SIG-M5 treated with dmso at 0.1 percent for 504 hours (cell line): ENCODE data around the gene KIAA0319L.
"Not testable (repeated sequence)": the region's sequence is repeated elsewhere in the genome, so short reads cannot be mapped to it uniquely, and the experiment has no call there.

ENCODE experiments used
- DNase-seq: peaks from one replicate; lab custom pipeline; 2025; ENCODE audit not compliant: unreplicated experiment; lab: John Stamatoyannopoulos, UW

The KIAA0319L gene

DNA sequence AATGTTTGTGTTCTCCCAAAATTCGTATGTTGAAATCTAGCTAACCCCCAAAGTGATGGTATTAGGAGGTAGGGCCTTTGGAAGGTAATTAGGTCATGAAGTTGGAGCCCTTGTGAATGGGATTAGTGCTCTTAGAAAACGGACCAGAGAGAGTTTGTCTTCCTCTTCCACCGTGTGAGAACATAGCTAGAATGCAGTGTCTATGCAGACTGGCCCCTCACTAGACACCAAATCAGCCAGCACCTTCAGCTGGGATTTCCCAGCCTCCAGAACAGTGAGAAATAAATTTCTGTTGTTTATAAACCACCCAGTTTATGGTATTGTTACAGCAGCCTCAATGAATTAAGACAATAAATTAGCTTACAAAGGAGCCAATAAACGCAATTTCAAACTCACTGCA is 58.0 kb downstream of the KIAA0319L start:
- no peak for DNase-seq

DNA sequence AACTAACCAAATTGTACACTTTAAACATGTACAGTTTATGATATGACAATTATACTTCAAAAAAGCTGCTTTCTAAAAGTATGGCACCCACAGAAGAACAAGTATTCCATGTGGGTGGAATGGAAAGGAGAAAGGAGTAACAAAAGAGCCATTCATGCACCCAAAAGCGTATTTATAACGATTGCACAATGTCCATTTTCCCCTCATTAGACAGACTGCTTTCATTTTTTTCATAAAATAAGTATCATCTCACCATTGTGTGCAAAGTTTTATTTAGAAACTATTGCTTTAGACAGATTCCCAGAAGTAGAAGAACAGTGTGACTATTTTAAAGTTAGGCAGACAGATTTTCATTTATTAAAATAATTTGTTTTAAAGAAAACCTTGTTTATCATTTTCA is 59.6 kb downstream of the KIAA0319L start:
- DNase-seq: no peak

DNA sequence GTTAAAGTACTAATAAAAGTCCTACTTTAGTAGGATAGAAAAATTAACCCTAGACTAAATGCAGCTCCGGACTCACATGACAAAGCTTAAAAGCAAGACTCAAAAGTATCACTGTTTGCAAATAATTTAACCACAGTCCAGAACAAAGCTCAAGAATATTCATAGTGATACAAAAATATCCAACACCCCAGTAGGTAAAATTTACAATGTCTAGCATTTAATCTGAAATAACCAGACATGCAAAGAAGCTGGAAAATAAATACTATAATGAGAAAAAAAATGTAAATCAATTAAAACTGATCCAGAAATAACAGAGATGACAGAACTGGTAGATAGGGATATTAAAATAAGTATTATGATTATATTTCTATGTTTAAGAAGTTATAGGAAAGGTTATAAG is 67.0 kb downstream of the KIAA0319L start:
- DNase-seq: no peak

DNA sequence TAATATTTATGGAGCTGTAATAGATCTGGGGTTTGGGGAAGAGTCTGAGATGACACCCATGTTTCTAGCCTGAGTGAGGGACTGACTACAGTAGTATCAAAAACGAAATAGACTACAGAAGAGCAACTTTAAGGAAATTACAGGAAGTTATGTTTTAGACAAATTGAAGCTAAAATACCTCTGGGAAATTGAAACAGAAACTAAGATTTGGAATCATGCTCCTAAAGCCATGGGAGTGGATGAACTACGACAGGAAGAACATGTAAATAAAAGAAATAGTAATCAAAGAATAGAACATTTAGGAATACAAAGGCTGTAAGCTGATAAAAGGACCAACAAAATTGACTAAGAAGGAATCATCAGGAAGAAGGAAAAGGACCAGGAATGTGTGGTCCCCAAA is 68.9 kb downstream of the KIAA0319L start:
- DNase-seq: no peak

DNA sequence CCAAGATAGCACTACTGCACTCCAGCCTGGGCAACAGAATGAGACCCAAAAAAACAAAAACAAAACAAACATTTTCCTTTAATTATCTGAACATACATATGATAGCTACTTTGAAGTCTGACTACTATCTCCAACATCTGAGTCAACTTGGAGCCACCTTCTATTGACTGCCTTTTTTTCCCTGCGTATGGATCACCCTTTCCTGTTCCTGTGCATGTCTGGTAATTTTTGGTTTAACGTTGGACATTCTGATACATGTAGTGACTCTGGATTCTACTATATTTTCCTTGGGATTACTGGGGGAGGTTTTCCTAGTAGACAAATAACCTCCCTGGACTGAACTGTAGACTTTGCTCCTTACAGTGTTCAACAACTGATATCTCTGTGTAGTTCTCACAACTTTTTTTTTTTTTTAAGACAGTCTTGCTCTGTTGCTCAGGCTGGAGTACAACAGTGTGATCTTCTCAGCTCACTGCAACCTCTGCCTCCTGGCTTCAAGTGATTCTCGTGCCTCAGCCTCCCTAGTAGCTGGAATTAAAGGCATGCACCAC is 70.3 kb downstream of the KIAA0319L start:
- no peak for DNase-seq

DNA sequence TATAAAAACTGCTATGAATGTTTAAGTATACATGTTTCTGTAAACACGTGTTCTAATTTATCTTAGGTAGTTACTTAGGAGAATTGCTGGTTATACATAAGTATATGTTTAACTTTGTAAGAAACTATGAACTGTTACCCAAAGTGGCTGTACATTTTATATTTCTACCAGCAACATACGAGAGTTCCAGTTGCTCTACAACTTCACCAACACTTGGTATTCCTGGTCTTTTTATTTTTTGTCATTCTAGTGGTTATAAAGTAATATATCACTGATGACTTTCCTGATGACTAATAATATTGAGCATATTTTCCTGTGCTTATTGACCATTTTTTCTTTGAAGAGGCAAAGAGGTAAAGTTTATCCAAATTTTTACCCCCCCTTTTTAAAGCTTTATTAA is 76.0 kb downstream of the KIAA0319L start:
- no peak for DNase-seq

DNA sequence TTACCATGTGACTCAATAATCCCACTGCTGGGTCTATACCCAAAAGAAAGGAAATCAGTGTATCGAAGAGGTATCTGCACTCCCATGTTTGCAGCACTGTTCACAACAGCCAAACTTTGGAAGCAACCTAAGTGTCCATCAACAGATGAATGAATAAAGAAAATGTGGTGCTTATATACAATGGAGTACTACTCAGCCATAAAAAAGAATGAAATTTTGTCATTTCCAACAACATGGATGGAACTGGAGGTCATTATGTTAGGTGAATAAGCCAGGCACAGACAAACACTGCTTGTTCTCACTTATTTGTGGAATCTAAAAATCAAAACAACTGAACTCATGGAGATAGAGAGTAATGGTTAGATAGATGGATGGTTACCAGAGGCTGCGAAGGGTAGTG is 79.3 kb downstream of the KIAA0319L start:
- no peak for DNase-seq

DNA sequence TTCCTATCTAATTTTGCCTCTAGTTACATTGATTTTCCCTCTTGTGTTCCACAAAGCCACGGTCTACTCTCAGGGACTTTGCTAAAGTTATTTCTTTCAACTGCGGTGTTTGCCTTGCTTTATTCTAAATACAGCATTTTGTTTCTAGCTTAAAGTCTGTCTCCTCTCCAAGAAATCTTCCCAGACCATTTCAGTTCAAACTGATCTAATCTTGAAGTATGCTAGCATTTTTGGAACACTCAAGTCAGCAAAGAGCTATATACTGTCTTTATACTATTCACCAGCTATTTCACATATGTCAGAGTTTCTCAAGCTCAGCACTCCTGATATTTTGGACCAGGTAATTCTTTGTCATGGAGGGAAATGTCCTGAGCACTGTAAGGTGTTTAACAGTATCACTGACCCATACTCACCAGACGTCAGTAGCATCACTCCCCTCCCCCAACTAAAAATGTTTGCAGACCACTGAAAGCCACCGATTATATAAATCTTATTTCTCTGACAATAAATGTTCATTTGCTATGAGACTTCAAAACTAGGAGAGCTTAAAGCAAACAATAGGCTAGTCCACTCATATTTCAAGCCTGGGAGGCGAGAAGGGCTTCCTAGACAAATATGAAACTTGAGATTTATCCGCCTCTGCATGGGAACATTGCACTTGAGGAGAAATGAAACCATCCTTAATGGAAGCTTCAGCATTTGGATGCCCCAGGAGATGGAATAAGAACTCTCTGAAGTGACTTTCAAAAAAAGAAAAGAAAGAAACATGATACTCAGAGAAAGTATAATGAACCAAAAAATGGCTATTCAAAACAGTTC is 81.1 kb downstream of the KIAA0319L start:
- DNase-seq: no peak

DNA sequence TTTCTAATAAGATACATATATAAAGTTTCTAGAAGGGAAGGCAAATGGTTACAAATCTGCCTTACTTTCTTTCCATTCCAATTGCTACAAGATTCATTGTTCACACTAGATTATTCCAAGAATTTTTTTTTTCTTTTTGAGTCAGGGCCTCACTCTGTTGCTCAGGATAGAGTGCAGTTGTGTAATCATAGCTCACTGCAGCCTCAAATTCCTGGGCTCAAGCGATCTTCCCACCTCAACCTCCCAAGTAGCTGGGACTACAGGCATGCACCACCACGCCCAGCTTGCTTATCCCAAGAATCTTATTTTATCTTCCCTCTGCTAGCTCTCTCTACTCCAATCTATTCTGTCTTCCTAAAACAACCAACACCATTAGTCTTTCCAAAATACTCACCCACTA is 81.8 kb downstream of the KIAA0319L start:
- no peak for DNase-seq

DNA sequence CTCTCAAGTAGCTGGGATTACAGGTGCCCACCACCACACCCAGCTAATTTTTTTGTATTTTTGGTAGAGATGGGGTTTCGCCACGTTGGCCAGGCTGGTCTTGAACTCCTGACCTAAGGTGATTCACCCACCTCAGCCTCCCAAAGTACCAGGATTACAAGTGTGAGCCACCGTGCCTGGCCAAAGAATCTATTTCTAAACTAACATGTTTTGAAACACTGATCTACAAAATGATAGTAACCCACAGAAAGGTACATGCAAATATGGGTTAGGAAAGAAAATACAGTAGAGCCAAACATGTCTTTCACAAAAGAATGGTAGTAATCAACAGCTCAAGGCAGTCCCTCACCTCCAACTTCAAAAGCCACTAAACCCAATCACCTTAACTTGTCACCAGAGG is 84.0 kb downstream of the KIAA0319L start:
- not testable (repeated sequence) for DNase-seq

DNA sequence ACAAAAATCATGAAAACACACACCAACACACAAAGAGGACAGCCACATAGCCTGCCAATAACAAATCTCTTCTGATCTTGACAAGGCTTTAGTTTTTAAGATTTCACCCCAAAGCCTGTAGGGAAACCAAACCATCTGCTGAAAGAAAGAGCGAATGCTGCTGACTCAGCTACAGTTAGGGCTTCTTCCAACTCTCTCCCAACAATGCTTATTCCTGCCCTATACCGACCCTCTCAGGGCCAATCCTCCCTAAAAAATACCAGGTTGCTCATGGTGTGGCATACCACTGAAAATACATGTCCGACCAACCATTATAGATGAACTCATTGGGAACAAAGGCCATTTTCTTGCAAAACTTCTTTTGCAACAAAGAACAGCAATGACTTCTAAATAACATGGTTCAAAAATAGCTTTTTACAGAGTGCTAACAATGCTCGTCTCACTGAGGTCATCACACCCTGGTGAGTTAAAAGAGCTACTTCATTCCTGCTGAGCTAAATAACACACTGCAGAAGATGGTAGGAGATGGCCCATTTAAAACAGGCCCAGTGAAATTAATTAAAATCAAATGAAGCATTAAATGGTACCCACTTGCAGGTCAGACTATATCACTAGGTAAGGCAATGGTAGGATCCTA is 86.1 kb downstream of the KIAA0319L start:
- no peak for DNase-seq

DNA sequence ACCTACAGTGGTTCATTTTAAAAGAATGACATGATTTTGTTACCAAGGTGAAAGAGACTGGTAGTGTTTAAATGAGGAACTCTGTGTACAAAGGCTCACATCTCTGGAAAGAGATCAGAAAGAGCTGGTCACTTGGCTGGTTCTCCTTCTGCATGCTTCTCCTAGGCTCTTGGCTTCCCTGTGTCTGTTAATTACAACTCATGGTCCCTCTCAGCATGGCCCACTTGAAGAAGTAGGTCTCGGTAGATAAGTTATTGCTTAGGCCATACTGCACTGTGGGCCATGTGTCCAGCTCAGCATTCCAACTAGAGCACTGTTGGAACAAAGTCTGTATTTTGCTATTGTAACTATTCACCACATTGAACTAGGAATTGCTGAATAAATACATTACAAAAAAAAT is 91.1 kb downstream of the KIAA0319L start:
- DNase-seq: no peak

DNA sequence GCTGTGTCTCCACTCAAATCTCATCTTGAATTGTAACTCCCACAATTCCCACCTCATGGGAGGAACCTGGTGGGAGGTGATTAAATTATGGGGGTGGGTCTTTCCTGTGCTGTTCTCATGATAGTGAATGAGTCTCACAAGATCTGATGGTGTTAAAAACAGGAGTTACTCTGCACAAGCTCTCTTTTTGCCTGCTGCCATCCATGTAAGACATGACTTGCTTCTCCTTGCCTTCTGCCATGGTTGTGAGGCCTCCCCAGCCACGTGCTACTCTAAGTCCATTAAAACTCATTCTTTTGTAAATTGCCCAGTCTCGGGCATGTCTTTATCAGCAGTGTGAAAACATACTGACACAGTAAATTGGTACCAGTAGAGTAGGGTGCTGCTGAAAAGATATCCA is 93.5 kb downstream of the KIAA0319L start:
- DNase-seq: not testable (repeated sequence)

DNA sequence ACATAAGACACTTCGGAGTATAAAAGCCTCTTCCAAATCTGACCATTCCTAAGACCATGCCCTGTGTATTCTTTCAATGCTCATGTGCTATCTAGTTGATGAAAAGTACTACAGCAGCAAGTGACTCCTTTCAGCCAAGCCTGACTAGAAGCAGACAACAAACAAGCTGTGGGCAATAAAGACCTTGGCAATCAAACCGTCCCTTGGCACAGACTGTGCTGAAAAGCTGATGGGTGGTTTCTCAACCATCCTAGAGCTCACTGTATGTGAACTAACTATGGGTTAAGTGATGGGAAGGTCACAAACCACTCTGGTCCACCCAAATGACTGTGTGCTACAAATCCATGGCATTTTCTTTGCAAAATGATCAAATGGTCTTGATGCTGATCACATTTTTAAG is 94.0 kb downstream of the KIAA0319L start:
- DNase-seq: no peak

DNA sequence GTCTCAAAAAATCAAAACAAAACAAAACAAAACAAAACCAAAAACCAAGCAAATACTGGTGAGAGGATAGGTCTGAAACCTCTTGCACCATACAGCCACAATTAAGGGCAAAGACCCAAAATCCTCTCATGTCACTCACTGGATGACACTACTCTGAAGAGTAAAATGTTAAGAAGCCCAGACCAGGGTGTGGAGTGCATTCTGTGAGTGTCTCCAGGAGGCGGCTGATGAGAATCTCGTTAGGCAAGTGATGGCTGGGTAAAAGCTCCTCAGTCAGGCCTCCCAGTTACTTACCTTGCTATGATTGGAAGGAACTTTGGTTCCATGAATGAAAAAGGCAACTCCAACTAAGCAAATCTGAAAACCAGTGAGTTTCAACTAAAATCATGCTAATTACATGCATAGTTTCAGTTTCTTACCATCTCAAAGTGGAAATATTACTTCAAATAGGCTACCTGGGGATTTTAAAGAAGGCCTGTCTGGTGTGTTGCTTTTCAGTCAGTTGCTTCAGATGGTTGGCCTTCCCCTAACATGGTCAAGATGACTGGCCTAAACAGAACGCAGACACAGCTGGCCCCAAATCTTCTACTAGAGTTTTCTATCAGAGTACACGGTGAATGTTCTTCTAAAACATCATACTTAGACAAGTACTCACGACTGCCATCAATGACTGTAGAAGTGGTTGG is 95.1 kb downstream of the KIAA0319L start:
- DNase-seq: no peak

DNA sequence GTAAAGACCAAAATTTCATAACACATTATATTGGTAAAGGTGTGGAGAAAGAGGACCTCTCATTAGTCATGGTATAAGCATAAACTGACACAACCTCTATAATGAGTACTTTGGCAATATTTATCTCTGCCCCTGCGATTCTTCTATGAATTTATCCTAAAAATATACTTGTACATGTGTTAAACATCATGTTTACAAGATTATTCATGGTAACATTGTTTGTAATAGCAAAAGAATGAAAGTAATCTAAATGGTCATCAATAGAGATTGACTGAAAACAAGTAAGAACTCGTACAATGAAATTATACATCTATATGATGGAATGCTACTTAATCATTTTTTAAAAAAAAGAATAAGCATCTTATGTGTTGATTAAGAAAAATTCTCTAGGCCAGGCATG is 96.4 kb downstream of the KIAA0319L start:
- no peak for DNase-seq

DNA sequence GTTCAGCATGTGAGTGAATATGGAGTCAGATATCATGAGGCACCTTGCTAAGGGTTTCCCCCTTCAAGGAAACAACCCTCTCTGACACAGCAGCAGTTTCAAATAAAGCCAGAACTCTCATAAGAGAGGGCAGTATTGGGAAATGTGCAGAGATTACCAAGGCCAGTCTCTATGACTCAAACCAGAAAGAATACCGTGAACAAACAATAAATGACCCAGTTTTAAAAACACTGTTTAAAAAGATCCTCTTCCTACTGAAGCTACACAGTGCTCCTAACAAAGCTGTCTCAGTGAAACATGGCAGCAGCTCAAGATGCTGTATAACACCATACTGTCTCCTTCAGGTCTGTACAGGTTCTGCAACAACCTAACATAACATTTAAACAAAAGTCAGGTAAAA is 102.6 kb downstream of the KIAA0319L start:
- peak; percentile 71 for DNase-seq

DNA sequence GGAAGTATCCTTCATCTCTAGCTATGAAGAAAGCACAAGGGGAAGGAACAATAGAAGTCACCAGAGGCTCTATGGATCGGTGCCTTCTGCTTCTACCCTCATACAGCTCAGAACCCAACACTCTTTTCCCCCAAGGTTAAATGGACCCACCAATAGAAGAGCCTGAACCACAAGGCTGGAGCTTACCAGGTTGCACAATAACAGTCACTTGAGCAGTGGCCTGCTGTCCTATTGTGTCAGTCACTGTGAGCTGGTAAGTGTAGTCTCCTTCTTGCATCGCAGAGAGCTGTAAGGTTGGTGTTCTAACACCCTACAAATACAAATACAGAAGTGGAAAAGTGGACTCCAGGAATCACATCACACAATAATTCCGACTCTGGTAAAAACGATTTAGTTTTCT is 103.0 kb downstream of the KIAA0319L start:
- peak; percentile 87 for DNase-seq

DNA sequence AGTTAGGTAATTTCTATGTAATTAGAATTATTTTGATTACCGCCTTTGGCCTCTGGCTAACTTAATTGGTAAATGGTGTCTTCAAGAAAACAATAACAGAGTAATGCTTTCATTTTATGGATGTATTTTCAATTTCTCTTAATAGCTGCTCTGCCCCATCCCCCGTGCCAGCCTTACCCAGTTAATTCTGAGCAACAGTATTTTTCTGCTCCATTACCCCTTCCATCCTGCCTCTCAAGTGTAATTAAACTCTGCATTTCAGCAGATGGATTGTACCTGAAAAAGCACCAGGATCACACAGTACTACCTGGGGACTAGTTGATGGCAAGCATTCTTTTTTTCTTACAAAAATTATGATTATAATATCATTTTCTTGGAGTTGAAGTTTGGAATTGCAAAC is 104.2 kb downstream of the KIAA0319L start:
- no peak for DNase-seq

DNA sequence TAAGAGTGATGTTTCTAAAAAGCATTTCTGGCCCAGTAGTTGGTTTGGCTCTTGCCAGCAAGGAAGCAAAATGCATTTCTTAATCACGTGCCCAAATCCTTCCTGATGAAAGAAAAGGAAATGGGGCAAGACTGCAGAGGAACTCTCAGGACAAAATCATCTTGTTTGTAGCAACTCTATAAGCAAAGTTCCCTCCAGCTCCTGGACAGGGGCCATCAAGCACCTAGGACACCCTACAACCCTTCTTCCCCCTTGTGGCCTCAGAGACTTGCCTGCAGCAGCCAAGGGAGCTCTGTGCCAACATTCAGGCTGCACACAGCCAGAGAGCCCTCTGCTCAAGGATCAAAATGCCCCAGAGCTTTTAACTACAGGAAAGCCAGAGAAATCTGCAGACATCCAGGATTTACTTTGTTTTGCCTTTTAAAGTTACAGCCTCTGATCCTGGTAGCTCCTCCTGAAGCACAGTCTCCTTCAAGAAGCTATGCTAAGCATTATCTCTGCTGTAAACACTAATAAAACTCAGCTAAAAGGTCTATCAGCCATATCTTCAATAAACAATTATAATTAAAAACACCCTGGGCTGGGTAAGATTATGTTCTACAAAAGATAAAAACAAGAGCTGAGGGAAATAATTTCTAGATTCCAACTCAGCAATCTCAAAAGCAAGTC is 105.0 kb downstream of the KIAA0319L start:
- DNase-seq: peak; percentile 74

DNA sequence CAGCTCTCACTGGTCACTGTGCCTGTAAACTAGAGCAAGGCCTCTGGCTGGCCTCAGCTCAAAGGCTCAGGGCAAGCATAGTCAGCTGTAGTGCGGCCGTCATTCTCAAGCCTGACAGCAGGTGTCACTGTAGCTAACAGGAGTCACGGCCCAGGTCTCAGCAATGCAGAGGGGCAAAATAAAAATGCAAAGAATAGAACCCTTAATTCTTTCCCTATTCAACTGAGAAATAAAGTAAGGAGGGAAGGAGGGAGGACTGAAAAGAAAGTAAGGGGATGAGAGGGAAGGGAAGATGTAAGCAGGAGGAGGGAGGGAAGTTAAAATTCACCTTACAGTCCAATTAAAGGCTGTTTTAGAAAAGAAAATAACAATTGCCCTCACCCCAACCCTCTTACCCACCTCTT is 106.1 kb downstream of the KIAA0319L start:
- peak; percentile 66 for DNase-seq
